ENCODE results near the gene WDR33.
"Not testable (repeated sequence)": the region's sequence is repeated elsewhere in the genome, so short reads cannot be mapped to it uniquely, and the experiment has no call there.

The WDR33 gene

DNA sequence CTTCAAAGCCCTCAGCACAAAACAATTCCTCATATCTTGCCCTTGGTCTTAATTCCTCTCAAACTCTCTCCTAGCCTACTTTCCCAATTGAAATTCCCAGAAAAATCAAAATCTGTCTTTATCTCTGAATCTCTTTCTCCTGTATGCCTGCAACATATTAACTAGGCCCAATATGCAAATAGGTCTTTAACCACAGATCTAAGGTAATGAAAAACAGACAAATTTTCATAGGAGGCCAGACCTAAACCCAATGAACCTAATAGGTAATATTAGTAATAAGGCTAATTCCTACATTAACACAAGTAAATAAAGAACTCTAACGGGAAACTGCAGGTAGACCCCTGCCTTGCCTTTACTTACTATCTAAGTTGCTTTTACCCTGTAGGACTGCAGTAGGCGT is 41.4 kb downstream of the WDR33 start:
- no peak for DNase-seq (ENCODE audit: low spot score)
- FAIRE-seq = no peak

DNA sequence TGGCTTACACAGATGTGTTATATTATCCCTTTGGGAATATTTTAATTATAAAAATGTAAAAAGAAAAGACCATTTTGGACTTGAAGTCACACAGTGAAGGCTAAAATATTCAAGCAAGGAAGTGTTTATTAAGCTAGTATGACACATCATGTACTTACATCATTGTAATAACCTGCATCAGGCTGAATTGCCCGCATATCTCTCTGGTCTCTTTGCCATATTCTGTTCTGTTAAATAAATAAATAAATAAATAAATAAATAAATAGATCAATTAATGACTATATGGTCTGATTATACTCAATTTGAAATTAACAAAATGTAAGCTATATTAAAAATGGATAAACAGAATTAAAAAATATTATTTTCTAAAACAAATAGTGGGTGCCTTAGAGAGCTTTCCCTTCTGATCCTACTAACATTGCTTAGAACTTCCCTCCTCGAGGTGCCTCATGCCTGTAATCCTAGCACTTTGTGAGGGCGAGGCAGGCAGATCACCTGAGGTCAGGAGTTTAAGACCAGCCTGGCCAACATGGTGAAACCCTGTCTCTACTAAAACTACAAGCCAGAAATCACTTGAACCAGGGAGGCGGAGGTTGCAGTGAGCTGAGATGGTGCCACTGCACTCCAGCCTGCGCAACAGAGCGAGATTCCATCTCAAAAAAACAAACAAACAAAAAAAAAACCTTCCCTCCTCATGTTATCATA is 42.0 kb downstream of the WDR33 start:
- FAIRE-seq = peak; percentile 28
- no peak for DNase-seq (ENCODE audit: low spot score)

DNA sequence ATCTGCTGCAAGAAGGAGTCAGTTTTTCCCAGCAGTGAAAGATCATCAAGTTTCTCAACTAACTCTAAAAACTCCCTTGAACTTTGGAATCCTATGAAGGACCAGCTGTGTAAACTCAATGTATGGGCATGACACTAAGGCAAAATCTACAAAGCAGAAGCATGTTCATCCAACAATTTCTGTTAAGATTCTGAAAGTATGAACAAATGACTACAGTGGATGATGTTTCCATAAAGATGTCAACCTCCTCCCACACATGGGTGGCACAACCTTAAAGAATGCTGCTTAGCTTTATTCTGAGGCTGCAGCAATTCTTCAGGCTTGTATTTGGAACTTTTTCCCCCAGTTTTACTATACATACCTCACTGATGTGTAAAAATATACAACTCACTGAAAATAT is 47.2 kb downstream of the WDR33 start:
- FAIRE-seq = no peak
- no peak for DNase-seq (ENCODE audit: low spot score)

DNA sequence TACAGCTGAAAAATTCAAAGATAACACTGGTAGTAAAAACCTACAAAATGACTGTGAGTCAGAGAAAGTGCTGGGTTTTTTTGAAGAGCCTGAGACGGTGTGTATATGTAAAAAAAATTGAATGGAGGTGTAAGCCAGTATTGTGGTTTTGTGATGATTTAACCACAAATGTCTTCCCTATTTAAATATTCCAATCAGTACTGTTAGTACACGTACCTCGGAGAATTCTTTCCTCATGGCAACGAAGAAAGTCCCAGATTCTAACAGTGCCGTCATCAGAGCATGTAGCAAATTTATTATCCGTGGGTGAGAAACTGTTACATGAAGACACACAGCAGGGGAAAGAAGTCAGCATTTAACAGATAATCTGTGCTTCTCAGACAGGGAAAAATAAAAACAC is 48.1 kb downstream of the WDR33 start:
- DNase-seq (ENCODE audit: low spot score) (no peak), FAIRE-seq (no peak)

DNA sequence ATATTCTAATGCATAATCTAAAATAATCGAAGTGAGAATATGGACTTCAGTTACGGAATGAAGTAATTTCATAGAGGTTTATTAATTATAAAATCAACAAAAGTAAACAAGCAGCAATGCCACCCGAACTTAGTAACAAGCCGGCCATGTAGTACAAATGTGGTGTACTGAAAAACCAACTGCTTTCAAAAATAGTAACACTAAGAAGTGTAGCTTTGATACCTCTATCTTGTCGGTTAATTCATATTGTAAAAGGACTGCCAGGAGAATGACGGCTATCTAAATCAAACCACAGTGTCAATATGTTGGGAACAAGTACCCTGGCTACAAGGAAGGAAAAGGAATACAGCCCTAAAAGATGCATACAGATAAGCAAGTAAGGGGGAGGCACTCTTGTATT is 48.5 kb downstream of the WDR33 start:
- no peak for FAIRE-seq

DNA sequence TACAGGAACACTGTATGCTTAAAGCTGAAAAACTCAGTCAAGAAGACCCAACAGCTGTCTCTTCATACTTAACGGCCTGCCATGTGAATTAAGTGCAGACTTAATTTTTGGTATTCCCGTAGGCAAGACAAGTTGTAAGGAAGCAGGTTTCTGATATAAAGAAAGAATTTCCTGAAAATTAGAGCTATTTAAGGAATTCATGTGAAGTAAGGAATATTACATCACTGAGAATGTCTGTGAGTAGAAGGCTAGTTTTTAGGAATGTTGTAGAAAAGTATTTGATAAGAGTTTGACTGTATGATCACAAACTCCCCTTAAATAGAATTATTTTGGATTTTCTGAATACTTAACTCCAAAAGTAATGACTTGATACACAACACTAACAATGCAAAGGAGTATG is 51.0 kb downstream of the WDR33 start:
- no peak for DNase-seq (ENCODE audit: low spot score)
- no peak for FAIRE-seq

More for the DNA sequence above, 48.5 kb downstream of the WDR33 start:
- DNase-seq (ENCODE audit: low spot score) = no peak

DNA sequence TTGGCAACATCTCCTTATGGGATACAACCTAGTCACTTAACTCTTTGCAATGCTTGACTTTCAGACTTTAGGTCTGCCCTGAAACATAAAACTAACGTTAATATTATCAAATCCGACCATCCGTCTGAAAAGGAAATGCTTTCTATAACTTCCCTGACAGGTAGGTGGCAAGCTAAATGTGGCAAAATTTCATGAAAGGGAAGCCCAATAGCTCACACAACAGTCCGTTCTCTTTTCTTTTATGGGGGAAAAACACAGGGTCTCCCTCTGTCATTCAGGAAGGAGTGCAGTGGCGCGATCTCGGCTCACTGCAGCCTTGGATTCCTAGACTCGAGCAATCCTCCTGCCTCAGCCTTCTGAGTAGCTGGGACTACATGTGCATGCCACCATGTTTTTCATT is 56.8 kb downstream of the WDR33 start:
- FAIRE-seq (no peak), DNase-seq (ENCODE audit: low spot score) (no peak)

DNA sequence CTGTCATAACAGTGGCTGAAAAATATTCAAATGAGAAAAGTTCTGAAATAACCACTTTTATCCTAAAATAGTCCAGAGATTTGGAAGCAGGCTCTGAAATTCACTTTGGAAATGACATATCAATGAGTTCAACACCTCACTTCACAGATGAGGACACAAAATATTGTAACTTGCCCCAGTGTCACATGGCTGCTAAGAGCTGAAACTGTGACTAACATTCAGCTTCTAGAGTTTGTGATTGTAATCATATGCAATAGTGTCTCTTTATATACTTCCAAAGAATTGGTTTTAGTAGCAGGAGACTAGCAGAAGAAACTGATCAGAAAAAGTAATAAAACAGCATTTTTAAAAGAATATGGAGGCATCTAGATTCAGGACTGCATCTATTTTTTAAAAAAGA is 57.6 kb downstream of the WDR33 start:
- no peak for FAIRE-seq

DNA sequence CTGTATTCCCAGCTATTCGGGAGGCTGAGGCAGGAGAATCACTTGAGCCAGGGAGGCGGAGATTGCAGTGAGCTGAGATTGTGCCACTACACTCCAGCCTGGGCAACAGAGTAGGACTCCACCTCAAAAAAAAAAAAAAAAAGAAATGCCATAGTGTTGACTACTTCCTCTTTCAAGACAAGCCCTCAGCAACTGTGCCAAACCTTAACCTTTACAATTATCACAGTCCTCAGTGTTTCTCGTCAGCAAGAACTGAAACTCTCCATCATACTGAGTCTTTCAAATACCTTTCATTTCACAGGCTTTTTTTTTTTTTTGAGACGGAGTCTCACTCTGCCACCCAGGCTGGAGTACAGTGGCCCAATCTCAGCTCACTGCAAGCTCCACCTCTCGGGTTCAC is 61.4 kb downstream of the WDR33 start:
- not testable (repeated sequence) for DNase-seq (ENCODE audit: low spot score); FAIRE-seq

More for the DNA sequence above, 57.6 kb downstream of the WDR33 start:
- no peak for DNase-seq (ENCODE audit: low spot score)

DNA sequence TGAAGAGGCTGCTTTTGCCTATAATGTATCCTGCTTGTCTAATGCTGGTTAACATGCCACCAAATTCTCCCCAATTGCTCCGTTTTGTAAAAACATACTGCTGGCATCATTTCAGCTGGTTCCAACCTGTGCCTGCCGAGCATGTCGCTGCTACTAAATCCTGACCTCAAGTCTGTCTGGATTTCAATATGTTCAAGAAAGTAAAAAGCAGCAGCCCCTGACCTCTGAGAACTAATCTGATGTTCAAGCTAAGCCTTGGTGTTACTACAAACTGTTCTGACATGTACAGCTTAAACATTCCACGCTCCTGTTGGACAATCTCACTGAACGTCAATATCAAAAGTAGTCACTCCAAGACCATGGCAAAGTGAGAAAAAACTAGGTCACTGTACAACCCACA is 63.4 kb downstream of the WDR33 start:
- no peak for FAIRE-seq
- no peak for DNase-seq (ENCODE audit: low spot score)

DNA sequence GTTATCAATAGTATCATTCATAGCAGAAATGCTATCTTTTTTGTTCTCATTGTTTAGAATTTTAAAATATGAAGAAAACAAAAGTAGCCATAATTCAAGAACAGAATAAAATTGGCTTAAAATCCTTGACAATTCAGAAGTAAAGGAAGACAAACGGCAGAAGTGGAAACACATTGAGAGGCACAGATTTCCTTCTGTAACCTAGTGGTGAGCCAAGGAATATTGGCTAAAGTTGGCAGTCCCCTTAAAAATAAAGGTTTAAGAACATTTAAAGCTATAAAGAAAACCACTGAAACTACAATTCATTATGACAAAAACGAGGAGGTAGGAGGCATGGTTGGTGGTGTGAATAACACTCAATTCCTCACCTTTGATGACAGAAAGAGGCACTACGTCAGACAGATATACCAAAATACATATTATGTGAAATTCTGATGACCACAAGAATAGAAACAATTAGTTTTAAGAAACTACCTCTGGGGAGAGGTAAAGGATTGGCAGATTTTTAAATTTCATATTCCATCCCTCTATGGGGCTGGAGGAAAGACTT is 67.4 kb downstream of the WDR33 start:
- DNase-seq (ENCODE audit: low spot score) (no peak), FAIRE-seq (no peak)

DNA sequence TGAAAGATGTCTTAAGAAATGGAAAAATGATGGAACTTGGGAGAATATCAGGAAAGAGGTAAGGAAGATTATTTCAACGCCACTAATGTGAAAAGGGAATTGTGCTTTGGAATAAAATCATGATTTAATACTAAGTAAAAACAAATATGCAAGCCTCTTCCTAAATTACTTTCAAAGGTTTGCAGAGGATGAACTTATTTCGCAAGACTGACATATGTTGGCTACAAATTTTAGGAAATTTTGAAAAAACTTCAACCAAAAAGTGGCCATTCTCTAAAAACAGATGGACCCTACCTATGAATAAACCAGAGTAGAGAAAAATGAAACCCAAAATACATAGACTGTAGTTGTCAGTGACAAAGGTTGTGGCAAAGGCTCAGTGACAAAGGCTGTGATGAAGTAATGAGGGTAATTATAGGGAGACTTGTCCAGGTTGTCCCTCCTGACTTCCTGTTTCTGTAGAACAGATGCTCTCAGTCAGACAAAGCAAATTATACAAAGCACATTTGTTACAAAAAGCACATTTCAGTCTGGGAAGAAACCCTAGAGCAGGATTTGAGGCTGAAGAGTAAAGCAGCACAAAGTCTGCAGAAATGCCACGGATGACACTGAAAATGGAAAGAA is 70.2 kb downstream of the WDR33 start:
- FAIRE-seq = no peak
- no peak for DNase-seq (ENCODE audit: low spot score)

DNA sequence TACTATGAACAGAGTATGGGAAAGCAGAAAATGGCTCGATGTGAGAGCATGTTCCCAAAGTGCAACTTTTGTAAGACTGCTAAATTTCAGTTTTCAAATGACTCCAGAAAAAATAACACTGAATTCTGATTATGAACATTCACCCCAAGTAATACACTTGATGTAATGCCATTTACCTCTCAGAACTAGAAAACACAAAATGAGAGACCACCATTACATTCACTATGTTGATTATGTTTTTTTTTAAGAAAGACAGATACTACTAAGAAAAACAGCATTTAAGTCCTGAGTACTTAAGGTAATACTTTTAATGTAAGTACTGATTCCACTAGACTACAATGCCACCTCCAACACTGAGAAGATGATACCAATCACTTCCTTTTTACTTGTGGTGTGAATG is 71.2 kb downstream of the WDR33 start:
- DNase-seq (ENCODE audit: low spot score) = no peak
- no peak for FAIRE-seq

DNA sequence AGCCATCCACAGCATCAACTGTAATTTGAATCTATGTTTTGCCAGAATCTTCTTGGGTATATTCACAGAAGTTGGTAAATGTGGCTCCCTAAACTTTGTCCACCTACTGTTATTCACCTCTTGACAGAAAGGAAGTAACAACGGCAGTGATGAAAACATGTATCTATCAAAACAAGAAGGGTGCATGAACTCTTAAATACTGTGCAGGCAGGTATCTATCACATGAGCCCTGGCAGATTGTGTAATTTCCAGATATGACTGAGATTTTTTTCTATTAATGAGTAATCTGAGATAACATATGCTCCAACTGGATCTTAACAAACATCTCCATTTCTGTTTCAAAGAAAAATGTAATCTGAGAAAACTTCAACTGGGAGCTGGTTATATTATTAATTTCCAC is 73.1 kb downstream of the WDR33 start:
- no peak for DNase-seq (ENCODE audit: low spot score)
- FAIRE-seq = peak; percentile 5

DNA sequence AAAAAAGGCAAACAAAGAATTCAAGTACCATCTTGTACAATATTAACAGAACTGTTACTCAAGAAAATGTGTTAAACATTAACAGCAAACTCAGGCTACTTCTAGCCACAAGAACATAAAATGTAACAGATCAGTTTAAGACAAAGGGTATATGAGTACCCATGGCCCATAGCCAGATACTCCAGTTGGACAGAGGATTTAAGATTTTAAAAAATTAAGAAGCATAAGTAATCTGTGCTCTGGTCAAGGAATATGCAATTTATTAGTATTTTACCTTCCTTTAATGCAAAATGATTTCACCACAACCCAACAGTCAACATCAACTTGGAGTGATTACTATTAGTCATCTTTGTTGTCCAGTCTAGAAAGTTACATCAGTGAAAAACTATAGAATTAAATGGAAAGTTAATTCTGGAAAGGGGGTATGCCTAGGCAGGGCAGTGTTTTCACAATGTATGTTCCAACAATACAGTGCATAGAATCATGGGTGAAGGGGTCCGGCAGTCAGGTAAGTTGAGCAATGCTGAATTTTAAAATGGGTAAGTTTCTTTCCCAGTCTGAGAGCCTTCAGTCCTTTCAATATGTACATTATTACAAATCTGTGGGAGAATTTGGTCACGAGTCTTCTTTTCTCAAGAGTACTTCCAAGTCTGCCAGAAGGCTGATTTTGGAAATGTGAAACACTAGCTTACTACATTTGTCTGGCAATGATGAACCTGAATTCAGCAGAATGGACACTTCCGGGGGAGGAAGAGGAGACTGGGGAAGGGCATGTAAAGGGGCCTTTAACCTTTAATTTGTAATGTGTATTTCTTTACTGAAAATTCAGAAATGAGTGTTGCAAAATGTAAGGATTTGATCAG is 75.2 kb downstream of the WDR33 start:
- peak; percentile 76 for DNase-seq (ENCODE audit: low spot score)
- peak; percentile 99 for FAIRE-seq

DNA sequence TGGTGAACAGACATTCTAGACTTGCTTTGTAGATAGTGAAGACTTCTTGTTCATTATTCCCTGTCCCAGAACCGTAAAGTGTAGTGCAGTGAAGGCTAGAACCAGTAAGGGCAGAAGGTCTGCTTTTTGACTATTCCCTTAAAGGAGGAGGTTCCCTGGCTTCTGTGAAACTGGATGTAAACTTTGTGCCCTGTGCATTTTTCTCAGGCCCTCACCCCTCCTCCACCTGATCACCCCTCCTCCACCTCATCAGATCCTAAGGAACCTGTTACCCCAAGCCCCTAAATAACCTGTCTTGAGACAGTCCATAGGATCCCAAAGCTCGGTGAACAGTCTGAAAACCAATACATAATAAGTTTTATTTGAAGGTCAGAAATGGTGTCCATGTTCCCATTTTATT is 75.9 kb downstream of the WDR33 start:
- no peak for DNase-seq (ENCODE audit: low spot score)
- no peak for FAIRE-seq

DNA sequence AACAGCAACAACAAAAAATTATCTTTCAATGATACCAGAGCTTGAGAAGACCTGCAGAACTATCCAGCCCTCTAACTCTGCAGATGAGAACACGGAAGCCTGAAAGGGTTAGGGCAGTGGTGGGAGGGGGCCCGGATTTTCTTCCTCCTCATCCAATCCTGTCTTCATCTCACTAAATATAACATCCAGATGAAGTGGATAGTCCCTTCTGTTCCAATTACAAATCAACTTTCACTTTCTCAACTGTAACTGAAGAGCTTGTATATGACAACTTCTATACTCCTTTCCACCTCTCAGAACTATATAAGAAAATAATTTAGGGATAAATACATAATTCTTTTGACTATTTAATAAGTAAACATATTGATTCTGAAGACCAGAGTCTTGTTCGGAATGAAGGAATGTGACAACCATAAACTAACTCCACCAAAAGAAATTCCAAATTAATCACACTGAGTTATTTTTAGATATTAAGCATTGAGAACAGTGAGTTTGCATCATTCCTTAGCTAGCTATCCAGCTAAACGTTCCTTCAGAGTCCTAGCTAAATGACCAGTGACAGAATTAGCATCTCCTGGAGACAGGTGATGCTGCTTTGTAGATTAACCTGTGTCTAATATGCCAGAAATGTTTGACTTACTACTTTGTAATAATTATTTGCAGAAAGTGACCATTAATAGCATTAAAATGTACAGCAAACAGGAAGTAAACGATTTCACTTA is 77.0 kb downstream of the WDR33 start:
- peak; percentile 54 for FAIRE-seq
- no peak for DNase-seq (ENCODE audit: low spot score)

DNA sequence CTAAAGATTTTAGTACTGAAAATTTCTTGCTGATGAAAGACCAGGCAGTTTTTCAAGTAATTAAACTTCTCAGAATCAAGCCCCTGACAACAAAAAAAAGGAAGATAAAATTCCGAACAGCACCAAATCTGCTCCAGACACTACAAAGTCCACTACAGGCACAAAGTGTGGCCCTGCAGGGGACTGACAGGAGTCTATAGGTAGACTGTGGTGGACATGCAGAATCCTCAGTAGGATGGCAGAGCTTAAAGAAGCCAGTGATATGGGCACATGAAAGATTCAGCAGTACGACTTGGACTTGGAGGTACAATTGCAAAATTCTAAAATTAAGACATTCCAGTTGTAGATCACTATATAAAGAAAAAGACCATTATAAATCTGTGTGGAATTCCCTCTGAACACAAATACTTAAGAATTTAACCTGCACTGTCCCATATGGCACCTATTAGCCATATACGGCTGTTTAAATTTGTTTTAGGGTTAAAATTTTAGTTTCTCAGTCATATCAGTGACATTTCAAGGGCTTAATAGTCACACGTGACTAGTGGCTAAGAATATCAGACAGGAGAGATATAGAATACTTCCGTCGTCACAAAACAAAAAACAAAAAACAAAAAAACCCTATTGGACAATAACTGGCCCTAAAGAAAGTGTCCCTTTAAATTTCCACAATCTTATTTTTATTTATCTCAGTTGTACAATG is 77.7 kb downstream of the WDR33 start:
- no peak for FAIRE-seq
- no peak for DNase-seq (ENCODE audit: low spot score)

DNA sequence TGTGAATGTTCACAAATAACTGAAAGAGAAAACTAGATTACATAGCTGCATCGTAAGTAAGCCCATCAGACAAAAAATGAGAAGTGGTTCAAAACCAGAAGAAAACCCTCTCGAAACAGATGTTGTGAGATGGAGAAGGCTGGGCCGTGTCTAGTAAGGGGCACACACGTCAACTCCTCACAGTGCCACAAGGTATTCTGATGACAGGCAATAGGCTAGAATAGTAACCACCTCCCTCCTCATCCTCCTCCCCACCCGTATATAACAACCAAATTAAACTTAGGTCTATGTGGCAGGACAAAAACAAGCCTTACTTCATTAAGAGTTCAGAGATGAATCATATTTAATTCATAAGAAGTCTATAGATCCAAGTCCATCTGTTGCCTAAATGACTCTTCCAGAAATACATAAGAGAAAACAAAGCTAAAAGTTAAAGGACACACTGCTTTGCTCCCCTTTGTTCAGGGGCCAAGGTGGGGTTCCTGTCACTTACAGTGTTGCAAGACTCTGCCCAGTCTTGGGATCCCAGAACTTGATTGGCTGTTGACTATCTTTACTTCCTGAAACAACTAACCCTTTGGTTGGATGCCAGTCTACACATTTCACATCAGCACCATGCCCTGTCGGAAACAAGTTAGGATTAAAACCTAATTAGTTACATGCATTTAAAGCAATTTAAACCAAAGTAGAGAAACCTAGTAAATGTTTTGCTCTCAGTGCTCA is 84.7 kb downstream of the WDR33 start:
- DNase-seq (ENCODE audit: low spot score) (no peak), FAIRE-seq (no peak)

DNA sequence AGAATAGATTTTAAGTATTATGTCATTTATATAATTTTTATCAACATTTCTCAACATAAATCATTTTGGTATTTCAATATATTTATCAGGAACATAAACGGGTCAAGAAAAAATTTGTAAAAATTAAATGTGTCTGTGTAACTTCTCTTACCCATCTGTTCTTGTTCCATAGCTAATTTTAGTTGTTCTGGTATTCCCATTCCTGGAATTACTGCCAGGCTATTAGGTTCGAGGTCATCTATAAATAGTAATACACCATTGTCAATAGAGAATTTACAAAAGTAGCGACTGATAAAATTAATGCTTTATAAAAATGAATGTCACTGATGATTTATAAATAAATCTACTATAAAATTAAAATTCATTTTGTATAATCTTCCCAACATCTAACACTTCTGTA is 88.2 kb downstream of the WDR33 start:
- DNase-seq (ENCODE audit: low spot score) (no peak), FAIRE-seq (no peak)
